C4-2B (cell line): Measurements from ENCODE around the gene ANKLE1.

Source experiments
- H3K27ac ChIP-seq: fragments of 450-650 bp; 2 replicates; pipeline ENCODE4 v1.5.1; 2017
- CTCF ChIP-seq: fragments of 450-650 bp; conservative IDR thresholded peaks from 2 replicates; pipeline ENCODE4 v1.5.1; 2017; ENCODE audit warnings: mild to moderate bottlenecking
- ZFX ChIP-seq: fragments of 450-650 bp; IDR thresholded peaks from 2 replicates; pipeline ENCODE4 v1.6.1; 2017

Gene ANKLE1

GRCh38 chr19:17237747-17238706, 43.7 kb upstream of the ANKLE1 start:
- TF ChIP-seq ZFX (no peak), CTCF (no peak)

GRCh38 chr19:17240062-17240752, 41.5 kb upstream of the ANKLE1 start:
- 0 out of 2 replicates have a peak, but pooled peaks have one; percentile 7 for TF ChIP-seq ZFX
- no peak for TF ChIP-seq CTCF
- H3K27ac ChIP-seq, result peak overlapping the region; percentile 62

More at GRCh38 chr19:17237747-17238706, 43.7 kb upstream of the ANKLE1 start:
- H3K27ac ChIP-seq, result no peak overlapping the region

- TF ChIP-seq ZFX (no peak), CTCF (no peak)
- H3K27ac ChIP-seq, result peak overlapping the region; percentile 62
Measured at GRCh38 chr19:17240826-17241399, 40.8 kb upstream of the ANKLE1 start.

GRCh38 chr19:17242431-17243208, 39.1 kb upstream of the ANKLE1 start:
- no peak for TF ChIP-seq ZFX
- TF ChIP-seq CTCF, result no peak
- peak overlapping the region; percentile 98 for H3K27ac ChIP-seq

GRCh38 chr19:17243211-17243829, 38.4 kb upstream of the ANKLE1 start:
- TF ChIP-seq CTCF, result no peak
- TF ChIP-seq ZFX, result no peak
- peak overlapping the region; percentile 98 for H3K27ac ChIP-seq

GRCh38 chr19:17243830-17244617, 37.7 kb upstream of the ANKLE1 start:
- TF ChIP-seq CTCF (no peak), ZFX (no peak)
- H3K27ac ChIP-seq, result peak overlapping the region; percentile 98
